NCI-H460 (cell line): Measurements from ENCODE around the gene HRH1. TPM values are rescaled to one million over a fixed set of nuclear protein-coding genes. Genes with fewer than 3 reads are reported as not detected.

Experiments used
- DNase-seq: peaks from one replicate; pipeline ENCODE4 v3.0.0-alpha.2; 2016; ENCODE audit warnings: low read depth; ENCODE audit errors: extremely low read depth
- small RNA-seq, 2 experiments: library from RNA; depleted of rRNA; stranded (forward); fragments of <200 nt; gene quantifications; one replicate each; pipeline ENCODE3, GENCODE V24; 2014
- total RNA-seq: library from RNA; depleted of rRNA; stranded (reverse); fragments of >200 nt; shearing (Covaris generic); gene quantifications from 2 replicates; pipeline ENCODE4 v1.2.3, GENCODE V29; 2014; rRNA removed

Gene HRH1
- total RNA-seq, 1 experiment from 2014 or later, result 5.8 TPM

- no peak for DNase-seq
Observed at GRCh38 chr3:11306817-11307589, 152.7 kb downstream of the HRH1 start.

DNA sequence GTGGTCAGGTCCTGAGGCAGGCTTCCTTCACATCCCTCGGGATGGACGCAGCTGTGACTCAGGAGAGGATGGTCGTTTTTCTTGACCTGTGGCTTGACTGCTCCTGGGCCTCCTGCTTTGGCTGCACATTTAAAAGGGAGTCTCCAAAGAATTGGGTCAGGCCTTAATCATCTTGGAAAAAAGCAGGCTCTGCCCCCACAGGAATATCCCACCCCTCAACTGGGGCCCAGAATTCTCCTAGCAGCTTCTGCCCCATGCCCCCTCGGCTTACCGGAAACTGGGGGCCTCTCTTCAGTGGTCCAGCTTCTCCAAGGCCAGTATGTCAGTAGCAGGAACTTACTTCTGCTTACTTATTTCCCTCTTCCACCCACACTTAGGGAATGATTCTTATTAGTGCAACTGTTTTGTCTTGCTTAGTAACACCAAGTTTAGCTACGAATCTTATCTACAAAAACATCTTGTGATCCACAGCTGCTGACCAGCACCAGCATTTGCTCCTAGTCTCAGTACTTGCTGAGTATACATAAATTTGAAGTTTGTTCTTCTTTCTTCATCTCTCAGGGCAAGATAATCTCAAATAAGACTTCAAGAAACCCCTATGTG lies 153.6 kb downstream of the HRH1 start:
- DNase-seq, result no peak

GRCh38 chr3:11310258-11310657 lies 156.0 kb downstream of the HRH1 start:
- DNase-seq, result no peak

DNA sequence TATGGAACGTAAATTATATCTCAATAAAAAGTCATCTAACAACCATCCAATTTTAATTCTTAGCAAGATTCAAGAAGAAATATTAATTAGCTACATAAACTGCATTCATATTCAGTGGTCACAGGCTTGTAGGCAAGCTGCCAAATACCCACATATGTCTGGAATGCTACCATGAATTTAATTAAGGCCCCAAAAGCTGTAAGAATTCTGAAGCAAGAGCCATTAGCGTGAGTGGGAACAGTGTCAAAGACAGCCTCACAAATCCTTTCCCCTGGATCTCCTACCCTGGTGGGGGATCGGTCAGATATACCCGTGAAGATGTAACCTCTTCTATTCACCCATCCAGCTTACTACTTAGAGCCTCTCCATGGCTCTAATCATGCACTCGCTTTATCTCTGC lies 157.9 kb downstream of the HRH1 start:
- DNase-seq, result no peak

Small RNAs within 50 kb of the gene (small RNA-seq; reads per million reads assigned to genes)
- gene AC083855.1, result 0 reads per million in 2 experiments

Other genes starting within 250 kb of the HRH1 start
- not detected in 2 replicates for gene SLC6A1, start 161.7 kb upstream of the HRH1 start, total RNA-seq
- 22.1 and 31.9 TPM in 2 replicates for gene ATG7, start 117.9 kb downstream of the HRH1 start, total RNA-seq